ENCODE results near the gene ADAM15.

GRCh38 chr1:155030243-155030795 lies 20.8 kb upstream of the ADAM15 start:
- TF ChIP-seq, protein P1, sequence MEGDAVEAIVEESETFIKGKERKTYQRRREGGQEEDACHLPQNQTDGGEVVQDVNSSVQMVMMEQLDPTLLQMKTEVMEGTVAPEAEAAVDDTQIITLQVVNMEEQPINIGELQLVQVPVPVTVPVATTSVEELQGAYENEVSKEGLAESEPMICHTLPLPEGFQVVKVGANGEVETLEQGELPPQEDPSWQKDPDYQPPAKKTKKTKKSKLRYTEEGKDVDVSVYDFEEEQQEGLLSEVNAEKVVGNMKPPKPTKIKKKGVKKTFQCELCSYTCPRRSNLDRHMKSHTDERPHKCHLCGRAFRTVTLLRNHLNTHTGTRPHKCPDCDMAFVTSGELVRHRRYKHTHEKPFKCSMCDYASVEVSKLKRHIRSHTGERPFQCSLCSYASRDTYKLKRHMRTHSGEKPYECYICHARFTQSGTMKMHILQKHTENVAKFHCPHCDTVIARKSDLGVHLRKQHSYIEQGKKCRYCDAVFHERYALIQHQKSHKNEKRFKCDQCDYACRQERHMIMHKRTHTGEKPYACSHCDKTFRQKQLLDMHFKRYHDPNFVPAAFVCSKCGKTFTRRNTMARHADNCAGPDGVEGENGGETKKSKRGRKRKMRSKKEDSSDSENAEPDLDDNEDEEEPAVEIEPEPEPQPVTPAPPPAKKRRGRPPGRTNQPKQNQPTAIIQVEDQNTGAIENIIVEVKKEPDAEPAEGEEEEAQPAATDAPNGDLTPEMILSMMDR (IDR thresholded peaks at IDR 0.05) = no peak
- TF ChIP-seq POLR2A (IDR thresholded peaks at IDR 0.05) = no peak
